Left forelimb (tissue), 1 donor: Measurements from ENCODE around the gene GUSB.
"Not testable (repeated sequence)": the region's sequence is repeated elsewhere in the genome, so short reads cannot be mapped to it uniquely, and the experiment has no call there.

Source experiments
- DNase-seq: peaks from one replicate; pipeline ENCODE4 v3.0.0-alpha.2; 2018; ENCODE audit warnings: low spot score

GUSB gene

DNA sequence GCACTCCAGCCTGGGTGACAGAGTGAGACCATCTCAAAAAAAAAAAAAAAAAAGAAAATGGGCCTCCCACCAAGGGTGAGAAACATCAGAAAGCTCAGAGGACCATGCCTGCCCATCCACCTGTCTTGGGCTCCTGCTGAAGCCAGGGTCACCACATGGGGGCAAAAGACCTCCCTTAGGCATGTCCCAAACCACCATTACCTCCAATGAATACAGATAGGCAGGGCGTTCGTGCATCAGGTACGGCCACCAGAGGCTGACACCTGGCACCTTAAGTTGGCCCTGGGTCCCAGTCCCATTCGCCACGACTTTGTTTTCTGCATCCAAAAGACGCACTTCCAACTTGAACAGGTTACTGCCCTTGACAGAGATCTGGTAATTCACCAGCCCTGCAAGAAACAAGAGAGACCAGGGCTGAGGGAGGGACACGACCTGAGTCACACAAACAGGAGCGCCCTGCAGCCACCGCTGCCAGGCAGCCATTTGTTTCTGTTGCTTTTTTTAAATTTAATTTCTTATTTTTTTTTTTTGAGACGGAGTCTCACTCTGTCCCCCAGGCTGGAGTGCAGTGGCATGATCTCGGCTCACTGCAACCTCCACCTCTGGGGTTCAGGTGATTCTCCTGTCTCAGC lies 6.1 kb downstream of the GUSB start:
- DNase-seq, result no peak

DNA sequence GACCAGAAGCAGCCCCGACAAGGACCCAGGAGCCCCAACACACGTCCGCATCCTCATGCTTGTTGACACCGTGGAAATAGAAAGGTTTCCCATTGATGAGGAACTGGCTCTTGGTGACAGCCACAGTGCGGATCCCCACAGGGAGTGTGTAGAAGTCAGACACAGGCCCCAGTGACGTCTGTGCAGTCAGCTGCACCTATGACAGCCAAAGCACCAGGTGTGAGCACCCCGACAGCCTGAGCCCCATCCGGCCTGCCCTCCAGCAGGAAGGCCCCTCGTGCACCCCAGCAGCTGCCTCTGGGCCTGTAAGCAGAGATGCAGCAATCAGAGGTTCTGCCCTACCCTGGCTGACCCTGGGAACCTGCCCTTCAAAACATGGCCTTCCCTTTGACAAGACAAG lies 7.1 kb downstream of the GUSB start:
- no peak for DNase-seq

DNA sequence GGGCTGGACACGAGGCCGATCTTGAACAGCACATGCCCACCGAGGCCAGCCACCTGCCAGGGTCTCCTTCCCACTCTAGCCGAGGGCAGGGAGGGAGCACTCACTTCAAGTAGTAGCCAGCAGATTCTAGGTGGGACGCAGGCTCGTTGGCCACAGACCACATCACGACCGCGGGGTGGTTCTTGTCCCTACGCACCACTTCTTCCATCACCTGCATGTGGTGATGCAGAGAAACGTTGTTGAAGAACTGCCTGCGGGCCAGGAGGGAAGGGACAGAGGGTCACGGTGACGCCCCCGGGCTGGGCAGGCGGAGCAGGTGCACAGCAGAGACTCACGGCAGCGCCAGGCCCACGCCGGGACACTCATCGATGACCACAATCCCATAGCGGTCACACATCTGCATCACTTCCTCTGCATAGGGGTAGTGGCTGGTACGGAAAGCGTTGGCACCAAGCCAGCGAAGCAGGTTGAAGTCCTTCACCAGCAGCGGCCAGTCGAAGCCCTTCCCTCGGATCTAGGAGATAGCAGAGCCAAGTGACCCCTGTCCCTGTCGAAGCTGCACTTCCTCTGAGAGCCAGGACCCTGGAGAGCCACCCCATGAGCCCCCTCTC lies 7.7 kb downstream of the GUSB start:
- DNase-seq, result no peak

DNA sequence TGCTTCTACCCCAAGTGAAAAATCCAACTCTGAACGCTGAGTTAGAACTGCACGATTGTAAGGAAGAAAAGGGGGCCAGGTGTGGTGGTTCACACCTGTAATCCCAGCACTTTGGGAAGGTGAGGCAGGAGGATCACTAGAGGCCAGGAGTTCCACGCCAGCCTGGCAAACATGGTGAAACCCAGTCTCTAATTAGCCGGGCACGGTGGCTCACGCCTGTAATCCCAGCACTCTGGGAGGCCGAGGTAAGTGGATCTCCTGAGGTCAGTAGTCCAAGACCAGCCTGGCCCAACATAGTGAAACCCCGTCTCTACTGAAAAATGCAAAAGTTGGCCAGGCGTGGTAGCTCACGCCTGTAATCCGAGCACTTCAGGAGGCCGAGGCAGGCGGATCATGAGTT lies 9.0 kb downstream of the GUSB start:
- no peak for DNase-seq

DNA sequence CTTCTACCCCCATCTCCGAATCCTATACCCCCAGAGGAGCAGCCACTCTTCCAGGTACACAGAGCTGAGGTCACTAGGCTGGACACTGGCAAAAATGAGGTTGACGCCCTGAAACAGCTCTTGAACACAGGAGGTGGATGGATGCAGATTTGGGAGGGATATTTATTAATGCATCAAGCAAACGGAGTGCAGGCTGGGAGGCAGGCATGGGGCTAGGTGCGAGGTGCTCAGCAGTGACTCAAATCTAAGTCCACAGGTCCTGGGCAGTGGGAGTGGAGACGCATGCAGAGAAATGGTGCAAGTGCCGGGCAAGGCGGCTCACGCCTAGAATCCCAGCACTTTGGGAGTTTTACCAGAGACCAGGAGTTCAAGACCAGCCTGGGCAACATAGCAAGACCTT lies 11.0 kb downstream of the GUSB start:
- no peak for DNase-seq

DNA sequence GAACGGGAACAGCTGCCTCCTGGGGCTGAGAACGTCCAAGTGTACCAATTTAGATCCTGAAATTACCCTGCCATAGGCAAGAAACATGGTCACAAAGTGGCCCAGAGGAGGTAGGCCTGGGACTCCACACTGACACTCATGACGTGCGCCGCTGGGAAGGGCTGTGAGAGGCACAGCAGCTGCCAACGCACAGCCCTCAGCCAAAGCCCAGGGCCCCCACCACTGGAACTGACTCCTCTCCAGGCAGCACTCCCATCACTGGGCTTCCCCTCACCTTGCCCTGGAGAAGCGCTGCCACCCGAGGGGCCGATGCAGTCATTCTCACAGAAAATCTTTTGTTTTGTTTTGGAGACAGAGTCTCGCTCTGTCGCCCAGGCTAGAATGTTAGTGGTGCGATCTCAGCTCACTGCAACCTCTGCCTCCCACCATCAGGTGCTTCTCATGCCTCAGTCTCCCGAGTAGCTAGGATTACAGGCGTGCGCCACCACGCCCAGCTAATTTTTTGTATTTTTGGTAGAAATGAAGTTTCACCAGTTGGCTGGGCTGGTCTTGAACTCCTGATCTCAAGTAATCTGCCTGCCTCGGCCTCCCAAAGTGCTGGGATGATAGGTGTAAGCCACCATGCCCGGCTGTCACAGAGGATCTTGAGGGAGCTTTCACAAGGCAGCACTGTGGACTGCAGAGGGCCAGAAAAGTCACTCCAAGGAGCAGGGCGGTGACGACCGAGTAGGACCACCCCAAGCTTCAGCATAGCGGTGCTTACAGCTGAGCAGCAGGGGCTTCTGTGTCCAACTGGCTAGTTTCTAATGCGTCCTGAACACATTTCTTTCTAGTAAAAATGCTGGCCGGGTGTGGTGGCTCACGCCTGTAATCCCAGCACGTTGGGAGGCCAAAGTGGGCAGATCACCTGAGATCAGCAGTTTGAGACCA lies 13.5 kb downstream of the GUSB start:
- no peak for DNase-seq

DNA sequence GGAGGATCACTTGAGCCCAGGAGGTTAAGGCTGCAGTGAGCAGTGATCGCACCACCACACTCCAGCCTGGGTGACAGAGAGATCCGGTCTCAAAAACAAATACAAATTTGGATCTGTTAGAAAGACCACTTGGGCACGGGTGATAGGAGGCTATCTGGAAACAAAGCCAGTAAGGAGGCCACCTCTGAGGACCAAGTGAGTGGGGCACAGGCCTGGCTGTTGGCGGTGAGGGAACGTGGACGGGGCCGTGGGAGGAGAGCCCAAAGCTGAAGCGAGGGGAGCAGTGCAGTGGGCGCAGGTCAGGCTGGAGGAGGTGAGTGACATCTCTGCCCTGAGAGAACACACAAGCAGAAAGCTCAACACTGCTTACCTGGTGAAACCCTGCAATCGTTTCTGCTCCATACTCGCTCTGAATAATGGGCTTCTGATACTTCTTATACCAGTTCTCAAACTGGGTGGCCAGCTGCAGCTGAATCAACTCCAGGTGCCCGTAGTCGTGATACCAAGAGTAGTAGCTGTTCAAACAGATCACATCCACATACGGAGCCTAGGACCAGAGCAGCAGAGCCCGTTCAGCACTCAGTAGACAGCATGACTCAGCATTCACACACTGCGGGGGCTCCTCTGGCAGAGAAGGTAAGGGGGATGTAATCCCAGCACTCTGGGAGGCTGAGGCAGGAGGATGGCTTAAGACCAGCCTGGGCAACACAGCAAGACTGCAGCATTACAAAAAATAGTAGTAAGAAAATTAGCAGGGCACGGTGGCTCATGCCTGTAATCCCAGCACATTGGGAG lies 14.5 kb downstream of the GUSB start:
- no peak for DNase-seq

DNA sequence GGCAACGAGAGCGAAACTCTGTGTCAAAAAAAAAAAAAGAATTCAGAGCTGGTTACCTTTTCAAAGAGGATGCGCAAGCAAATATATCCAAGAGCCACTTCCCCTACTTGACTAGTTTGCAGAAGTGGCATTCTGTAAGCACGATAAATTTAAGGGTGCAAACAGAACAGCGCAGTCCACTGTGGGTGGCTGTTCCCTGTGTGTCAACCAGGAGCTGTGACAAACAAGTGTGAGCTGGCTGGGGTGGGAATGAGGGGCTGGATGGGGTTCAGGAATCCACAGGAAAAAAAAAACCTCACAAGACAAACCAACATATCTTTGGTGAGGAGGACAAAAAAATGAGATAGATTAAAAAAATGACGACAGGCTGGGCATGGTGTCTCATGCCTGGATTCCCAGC lies 15.9 kb downstream of the GUSB start:
- no peak for DNase-seq

DNA sequence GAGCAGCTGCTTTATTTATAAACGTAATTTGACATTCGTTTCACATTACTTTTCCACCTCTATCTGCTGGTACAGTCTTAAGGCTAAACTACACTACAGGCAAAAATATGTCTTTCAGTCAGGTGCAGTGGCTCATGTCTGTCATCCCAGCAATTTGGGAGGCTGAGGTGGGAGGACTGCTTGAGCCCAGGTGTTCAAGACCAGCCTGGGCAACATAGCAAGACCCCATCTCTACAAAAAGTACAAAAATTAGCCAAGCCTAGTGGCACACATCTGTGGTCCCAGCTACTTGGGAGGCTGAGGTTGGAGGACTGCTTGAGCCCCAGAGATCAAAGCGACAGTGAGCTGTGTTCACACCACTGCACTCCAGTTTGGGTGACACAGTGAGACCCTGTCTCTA lies 17.3 kb downstream of the GUSB start:
- not testable (repeated sequence) for DNase-seq

DNA sequence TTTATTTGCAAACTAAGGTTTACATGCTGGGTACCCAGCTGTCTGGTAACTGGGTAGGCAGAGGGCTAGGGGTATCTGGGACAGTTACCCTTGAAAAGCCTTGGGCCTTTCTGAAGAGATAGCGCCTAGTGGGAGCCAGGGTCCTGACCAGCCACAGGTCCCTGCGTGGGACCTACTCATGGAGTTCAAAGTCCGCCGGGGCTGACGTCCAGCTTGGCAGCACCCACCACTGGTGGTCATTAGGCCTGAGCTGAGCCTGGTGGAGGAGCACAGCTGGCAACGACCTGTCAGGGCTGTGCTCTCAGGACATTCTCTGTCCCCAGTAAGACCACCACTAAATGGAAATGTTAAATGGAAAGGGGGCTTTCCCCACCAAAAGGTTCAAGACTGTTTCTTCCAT lies 20.0 kb downstream of the GUSB start:
- no peak for DNase-seq

DNA sequence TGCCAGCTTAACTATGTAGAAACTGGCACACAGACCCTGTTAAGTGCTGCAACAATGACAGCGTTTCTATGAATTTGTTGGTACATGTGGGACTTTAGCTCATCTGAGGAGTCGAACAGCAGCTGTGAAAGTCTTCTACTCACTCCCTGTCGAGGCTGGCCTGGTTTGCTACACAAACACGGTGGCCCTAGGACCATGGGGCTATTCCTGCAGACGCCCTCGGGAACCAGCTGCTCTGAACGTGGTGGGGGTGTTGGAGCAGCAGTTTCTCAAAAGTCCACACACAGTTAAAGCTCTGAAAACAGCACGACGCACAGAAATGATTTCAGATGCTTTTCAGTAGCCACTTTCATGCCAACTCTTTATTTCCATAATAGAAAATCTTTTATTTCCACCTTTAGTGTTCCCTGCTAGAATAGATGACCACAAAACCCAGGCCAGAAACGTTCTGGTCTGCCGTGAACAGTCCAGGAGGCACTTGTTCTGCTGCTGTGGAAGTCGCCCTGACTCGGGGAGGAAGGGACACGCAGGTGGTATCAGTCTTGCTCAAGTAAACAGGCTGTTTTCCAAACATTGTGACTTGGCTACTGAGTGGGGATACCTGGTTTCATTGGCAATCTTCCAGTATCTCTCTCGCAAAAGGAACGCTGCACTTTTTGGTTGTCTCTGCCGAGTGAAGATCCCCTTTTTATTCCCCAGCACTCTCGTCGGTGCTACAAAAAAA lies 21.5 kb downstream of the GUSB start:
- DNase-seq, result no peak

DNA sequence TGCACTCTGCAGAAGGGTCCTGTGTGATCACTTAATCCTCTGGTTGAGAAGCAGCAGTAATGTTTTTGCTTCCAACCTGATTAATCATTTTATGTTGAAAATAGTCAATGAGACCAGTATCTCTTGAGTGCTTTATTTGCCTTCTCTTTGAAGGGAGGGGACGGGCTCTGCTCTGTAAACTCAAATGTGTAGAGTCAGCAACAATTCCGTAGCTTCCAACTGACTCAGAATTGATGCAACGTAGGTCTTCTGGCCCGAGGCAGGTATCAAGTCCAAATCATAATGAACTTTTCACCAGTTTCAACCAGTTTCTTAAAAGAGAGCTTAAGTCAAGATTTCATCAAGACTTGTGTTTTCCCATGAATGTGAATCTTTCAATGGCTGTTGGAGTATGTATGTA lies 26.3 kb downstream of the GUSB start:
- DNase-seq, result no peak

DNA sequence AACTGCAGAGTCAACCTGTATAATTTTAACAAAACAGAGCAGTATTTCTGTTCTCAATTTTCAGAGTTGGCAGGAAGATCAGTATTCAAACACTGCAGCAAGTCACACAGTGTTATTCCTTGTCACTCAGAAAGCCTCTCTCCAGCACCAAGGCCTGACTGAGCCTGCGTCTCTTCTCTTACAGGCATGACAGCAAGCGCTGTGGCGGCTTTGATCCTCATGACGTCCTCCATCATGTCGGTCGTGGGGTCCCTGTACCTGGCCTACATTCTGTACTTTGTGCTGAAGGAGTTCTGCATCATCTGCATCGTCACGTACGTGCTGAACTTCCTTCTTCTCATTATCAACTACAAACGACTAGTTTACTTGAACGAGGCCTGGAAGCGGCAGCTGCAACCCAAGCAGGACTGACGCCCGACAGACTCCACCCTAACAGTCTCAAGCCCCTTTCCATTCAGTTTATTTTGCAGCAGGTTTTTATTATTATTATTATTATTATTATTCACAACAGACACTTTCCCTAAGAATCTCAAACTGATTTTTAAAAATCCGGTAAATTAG lies 28.0 kb downstream of the GUSB start:
- DNase-seq, result no peak

DNA sequence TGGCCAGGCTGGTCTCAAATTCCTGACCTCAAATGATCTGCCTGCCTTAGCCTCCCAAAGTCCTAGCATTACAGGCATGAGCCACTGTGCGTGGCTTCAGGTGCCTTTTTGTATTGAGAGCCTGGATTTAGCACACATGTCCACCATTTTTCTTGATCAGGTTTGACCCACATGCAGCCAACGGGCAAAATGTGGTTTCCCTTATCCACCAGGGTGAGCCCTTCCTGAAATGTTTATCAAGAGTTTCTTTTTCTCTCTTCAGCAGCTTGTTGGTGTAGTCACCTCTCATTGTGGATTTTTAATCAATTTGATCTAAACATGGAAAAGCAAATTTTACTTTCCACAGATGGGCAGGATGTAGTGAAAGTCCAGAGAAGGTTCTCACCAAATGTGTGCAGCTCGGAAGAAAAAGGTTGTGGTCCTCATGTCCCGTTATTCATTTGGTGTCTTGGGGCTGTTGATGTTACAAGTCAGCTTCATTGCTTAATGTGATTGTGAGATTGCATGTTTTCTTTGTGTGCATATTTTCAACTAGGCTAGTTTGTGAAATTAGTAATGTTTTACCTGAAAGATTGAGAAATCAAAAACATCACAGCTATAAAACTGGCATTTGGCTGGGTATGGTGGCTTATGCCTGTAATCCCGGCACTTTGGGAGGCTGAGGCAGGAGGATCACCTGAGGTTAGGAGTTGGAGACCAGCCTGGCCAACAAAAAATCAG lies 28.9 kb downstream of the GUSB start:
- DNase-seq, result no peak

DNA sequence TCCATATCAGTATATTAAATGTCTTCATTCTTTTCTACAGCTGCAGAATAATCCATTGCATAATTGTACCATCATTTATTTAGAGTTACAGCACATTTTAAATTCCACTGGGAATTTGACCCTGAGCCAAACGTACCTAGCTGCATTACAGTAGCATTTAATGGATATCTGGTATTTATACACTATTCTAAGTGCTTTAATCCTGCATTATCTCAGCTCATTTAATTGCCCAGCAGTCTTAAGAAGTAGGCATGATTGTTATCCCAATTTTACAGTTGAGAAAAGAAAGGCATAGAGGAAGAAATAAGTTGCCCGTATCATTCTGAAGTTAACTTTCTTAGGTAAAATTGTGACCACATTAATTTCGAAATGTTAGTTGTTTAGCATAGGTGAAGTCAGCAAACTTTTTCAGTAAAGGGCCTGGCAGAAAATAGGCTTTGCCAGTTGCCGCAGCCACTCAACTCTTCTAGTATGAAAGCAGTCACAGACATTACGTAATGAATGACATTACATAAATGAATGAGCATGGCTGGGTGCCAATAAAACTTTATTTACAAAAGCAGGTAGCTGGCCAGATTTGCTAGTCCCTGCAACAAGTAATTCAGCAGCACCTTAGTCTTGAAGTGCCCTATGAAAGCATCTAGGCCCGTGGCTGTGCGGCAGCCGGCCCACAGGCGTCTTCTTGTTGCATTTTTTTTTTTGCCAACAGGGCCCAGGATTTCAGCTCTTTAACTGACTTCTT lies 30.0 kb downstream of the GUSB start:
- no peak for DNase-seq

DNA sequence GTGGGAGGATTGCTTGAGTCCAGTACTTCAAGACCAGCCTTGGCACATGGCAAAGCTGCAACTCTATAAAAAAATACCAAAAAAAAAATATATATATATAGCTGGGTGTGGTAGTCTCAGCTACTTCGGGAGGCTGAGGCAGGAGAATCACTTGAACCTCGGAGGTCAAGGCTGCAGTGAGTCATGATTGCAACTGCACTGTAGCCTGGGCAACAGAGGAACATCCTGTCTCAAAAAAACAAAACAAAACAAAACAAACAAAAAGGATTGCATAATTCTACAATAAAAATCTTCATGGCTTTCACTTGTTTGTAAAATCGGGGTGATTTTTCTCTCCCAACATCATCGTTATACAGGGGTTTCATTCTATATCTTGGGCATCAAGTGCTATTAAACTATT lies 35.1 kb downstream of the GUSB start:
- DNase-seq, result no peak

DNA sequence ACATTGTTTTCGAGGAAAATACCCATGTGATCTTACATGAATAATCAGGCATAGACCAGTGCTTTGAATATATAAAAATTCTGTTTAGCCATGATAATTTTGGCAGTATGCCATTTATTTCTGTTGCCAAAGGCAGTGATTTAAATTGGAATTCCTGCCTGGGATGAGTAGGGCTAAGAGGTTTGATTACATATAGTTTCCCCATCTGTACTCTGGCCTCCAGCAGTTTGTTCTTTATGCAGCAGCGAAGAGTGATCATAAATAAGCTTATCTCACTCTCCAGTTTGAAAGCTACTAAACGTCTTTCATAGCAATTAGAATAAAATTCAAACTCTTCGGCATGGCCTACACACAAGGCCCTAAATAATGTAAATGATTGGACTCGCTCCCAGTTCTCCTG lies 36.2 kb downstream of the GUSB start:
- not testable (repeated sequence) for DNase-seq

DNA sequence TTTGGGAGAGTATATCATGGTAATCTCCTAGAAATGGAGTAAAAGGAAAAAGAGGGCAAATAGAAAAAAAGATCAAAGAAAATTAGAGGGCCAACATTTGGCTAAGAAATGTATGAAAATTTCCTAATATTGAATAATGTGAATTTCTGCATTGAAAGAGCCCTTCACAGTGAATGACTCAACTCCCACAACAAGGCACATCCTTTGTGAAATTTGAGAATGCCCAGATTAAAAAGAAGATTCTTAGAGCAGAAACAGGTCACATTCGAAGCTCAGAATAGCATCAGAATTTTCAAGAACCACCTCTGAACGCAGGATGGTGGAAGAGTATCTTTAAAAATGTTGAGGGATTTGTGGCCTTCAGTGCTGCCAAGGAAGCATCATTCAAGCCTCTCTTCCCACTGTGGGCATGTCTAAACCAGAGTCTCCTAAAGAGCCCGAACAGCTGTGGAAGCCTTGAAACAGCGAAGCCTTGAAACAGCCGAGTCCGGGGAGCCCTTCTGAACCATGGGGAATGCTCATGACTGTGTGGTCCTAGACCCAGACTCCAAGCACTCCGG lies 43.6 kb downstream of the GUSB start:
- no peak for DNase-seq

DNA sequence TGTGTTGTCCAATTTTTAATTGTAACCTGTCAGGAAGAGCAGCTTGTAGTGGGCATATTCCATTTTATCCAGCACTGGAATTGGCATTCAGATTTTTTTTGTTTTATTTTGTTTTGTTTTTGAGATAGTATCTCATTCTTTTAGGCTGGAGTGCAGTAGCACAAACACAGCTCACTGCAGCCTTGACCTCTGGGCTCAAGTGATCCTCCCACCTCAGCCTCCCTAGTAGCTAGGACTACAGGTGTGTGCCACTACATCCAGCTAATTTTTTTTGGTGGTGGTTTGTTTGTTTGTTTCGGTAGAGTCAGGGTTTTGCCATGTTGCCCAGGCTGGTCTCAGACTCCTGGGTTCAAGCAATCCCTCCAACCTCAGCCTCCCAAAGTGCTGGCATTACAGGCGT lies 44.7 kb downstream of the GUSB start:
- no peak for DNase-seq

DNA sequence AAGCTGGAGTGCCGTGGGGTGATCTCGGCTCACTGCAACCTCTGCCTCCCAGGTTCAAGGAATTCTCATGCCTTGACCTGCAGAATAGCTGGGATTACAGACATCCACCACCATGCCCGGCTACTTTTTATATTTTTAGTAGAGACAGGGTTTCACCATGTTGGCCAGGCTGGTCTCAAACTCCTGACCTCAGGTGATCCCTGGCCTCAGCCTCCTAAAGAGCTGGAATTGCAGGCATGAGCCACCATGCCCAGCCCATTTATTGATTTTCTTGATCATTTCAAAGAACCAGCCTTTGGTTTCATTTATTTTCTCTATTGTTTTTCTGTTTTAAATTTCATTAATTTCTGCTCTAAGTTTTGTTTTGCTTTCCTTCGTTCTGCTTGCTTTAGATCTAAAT lies 50.3 kb downstream of the GUSB start:
- DNase-seq, result no peak
